Measurements from ENCODE around the gene ADGRL2. TPM values are rescaled to one million over a fixed set of nuclear protein-coding genes. Genes with fewer than 3 reads are reported as not detected.

ADGRL2 gene
- total RNA-seq, 2 donors from 2014 or later: 7.4 to 10.5 TPM

- Histone ChIP-seq H3K27ac (no peak overlapping the region), H3K36me3 (no peaks in the 10 kb centered on the region), H3K27me3 (no peaks in the 10 kb centered on the region), H3K4me1 (no peaks in the 10 kb centered on the region), H3K9ac (ENCODE audit: low read depth in 2 of 2, low read length in 2 of 2) (no peak overlapping the region), H3K4me3 (no peak overlapping the region), H3K9me3 (no peaks in the 10 kb centered on the region)
- DNase-seq: no peak
- TF ChIP-seq CTCF (IDR thresholded peaks at IDR 0.05): no peak
- intact Hi-C loops (cut with DNase I): no loop called here
Observed at GRCh38 chr1:81887421-81888144, 86.8 kb downstream of the ADGRL2 start.

GRCh38 chr1:81889166-81889565, 88.4 kb downstream of the ADGRL2 start:
- no peak overlapping the region for H3K4me3 ChIP-seq
- H3K36me3 ChIP-seq: no peaks in the 10 kb centered on the region
- H3K27me3 ChIP-seq: no peaks in the 10 kb centered on the region
- intact Hi-C loops (cut with DNase I): no loop called here
- H3K9ac ChIP-seq (ENCODE audit: low read depth in 2 of 2, low read length in 2 of 2): no peak overlapping the region
- no peak for DNase-seq
- TF ChIP-seq CTCF (IDR thresholded peaks at IDR 0.05): no peak
- no peaks in the 10 kb centered on the region for H3K9me3 ChIP-seq
- H3K27ac ChIP-seq: no peak overlapping the region
- H3K4me1 ChIP-seq: no peaks in the 10 kb centered on the region

GRCh38 chr1:81894867-81895266, 94.1 kb downstream of the ADGRL2 start:
- Histone ChIP-seq H3K9ac (ENCODE audit: low read depth in 2 of 2, low read length in 2 of 2) (no peak overlapping the region), H3K27ac (no peak overlapping the region), H3K9me3 (no peaks in the 10 kb centered on the region), H3K27me3 (no peaks in the 10 kb centered on the region), H3K4me3 (no peak overlapping the region), H3K4me1 (no peaks in the 10 kb centered on the region), H3K36me3 (no peaks in the 10 kb centered on the region)
- no peak for DNase-seq
- no peak for TF ChIP-seq CTCF (IDR thresholded peaks at IDR 0.05)
- intact Hi-C loops (cut with DNase I): no loop called here

- DNase-seq: no peak
- H3K9me3 ChIP-seq: no peaks in the 10 kb centered on the region
- intact Hi-C loops (cut with DNase I): no loop called here
Observed at GRCh38 chr1:81899214-81899821, 98.6 kb downstream of the ADGRL2 start.

GRCh38 chr1:81907575-81907974, 106.8 kb downstream of the ADGRL2 start:
- Histone ChIP-seq H3K27ac (no peak overlapping the region), H3K9ac (ENCODE audit: low read depth in 2 of 2, low read length in 2 of 2) (no peak overlapping the region), H3K36me3 (no peaks in the 10 kb centered on the region), H3K4me3 (no peak overlapping the region), H3K9me3 (no peaks in the 10 kb centered on the region), H3K27me3 (no peaks in the 10 kb centered on the region), H3K4me1 (no peaks in the 10 kb centered on the region)
- intact Hi-C loops (cut with DNase I): no loop called here
- no peak for DNase-seq
- TF ChIP-seq CTCF (IDR thresholded peaks at IDR 0.05): no peak

More at GRCh38 chr1:81899214-81899821, 98.6 kb downstream of the ADGRL2 start:
- no peak overlapping the region for H3K4me3 ChIP-seq
- H3K36me3 ChIP-seq: no peaks in the 10 kb centered on the region
- no peaks in the 10 kb centered on the region for H3K27me3 ChIP-seq
- no peak for TF ChIP-seq CTCF (IDR thresholded peaks at IDR 0.05)
- H3K4me1 ChIP-seq: no peaks in the 10 kb centered on the region
- no peak overlapping the region for H3K9ac ChIP-seq (ENCODE audit: low read depth in 2 of 2, low read length in 2 of 2)
- no peak overlapping the region for H3K27ac ChIP-seq

Data from colonic mucosa (tissue), 4 donors.